B cell (primary cell): Measurements from ENCODE around the gene SOX8.

Experiments
- EZH2 ChIP-seq: IDR thresholded peaks from 2 replicates; pipeline ENCODE4 v1.6.1; 2012; ENCODE audit warnings: borderline replicate concordance, low read depth, mild to moderate bottlenecking, moderate library complexity, low read length; ENCODE audit not compliant: insufficient read depth, poor library complexity, severe bottlenecking
- TF ChIP-seq, protein P1 (sequence below): fragments of 200-600 bp; IDR thresholded peaks from one replicate; pipeline ENCODE4 v1.8.0; 2022; ENCODE audit warnings: antibody characterized with exemption, mild to moderate bottlenecking

DNA sequence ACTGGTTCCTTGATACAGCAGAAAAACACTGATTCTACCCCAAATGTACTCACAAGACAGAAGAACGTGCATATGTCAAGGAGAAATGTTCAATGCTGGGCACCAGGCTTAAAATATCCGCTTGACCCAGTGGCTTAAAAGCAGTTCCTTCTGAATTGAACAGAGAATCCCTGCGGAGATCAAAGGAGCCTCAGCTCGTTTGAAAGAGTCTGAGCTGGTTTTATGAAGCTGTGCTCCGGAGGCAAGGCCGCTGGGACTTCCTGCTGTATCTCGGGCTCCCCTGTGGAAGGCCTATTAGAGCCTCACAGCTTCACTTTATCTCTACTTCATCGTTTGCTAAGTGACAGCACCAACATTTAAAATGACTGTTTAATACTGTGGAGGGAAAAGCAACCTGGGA, 12.9 kb upstream of the SOX8 start:
- TF ChIP-seq, protein P1, sequence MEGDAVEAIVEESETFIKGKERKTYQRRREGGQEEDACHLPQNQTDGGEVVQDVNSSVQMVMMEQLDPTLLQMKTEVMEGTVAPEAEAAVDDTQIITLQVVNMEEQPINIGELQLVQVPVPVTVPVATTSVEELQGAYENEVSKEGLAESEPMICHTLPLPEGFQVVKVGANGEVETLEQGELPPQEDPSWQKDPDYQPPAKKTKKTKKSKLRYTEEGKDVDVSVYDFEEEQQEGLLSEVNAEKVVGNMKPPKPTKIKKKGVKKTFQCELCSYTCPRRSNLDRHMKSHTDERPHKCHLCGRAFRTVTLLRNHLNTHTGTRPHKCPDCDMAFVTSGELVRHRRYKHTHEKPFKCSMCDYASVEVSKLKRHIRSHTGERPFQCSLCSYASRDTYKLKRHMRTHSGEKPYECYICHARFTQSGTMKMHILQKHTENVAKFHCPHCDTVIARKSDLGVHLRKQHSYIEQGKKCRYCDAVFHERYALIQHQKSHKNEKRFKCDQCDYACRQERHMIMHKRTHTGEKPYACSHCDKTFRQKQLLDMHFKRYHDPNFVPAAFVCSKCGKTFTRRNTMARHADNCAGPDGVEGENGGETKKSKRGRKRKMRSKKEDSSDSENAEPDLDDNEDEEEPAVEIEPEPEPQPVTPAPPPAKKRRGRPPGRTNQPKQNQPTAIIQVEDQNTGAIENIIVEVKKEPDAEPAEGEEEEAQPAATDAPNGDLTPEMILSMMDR: no peak
- TF ChIP-seq EZH2: no peak
